WTC11 (cell line): ENCODE results near the gene NEURL1.

Experiments used
- CBFB ChIP-seq: sonication (generic); formaldehyde crosslinking; IDR thresholded peaks from 2 replicates; pipeline ENCODE4 v1.8.1; 2022; ENCODE audit warnings: mild to moderate bottlenecking, low read depth, missing genetic modification reagents
- CREM ChIP-seq: sonication (generic); formaldehyde crosslinking; IDR thresholded peaks from 2 replicates; pipeline ENCODE4 v1.8.1; 2022; ENCODE audit warnings: mild to moderate bottlenecking, missing genetic modification reagents, moderate library complexity
- FOXJ3 ChIP-seq: sonication (generic); formaldehyde crosslinking; IDR thresholded peaks from 2 replicates; pipeline ENCODE4 v1.9.0; 2021; ENCODE audit warnings: missing genetic modification reagents, mild to moderate bottlenecking, borderline replicate concordance
- FOXK1 ChIP-seq: sonication (generic); formaldehyde crosslinking; IDR thresholded peaks from 2 replicates; pipeline ENCODE4 v1.8.0; 2022; ENCODE audit warnings: mild to moderate bottlenecking, moderate library complexity, missing genetic modification reagents
- KAT7 ChIP-seq: sonication (generic); formaldehyde crosslinking; IDR thresholded peaks from 2 replicates; pipeline ENCODE4 v1.8.1; 2023; ENCODE audit warnings: missing genetic modification reagents, mild to moderate bottlenecking, borderline replicate concordance
- SMAD3 ChIP-seq: sonication (generic); formaldehyde crosslinking; IDR thresholded peaks from 2 replicates; pipeline ENCODE4 v1.8.0; 2022; ENCODE audit warnings: missing genetic modification reagents, mild to moderate bottlenecking, borderline replicate concordance
- TF ChIP-seq, protein P1 (sequence below): sonication (generic); formaldehyde crosslinking; IDR thresholded peaks from 2 replicates; pipeline ENCODE4 v1.8.0; 2022; ENCODE audit warnings: mild to moderate bottlenecking, missing genetic modification reagents
- TF ChIP-seq, protein P2 (sequence below): fragments of 200-600 bp; IDR thresholded peaks from 2 replicates; pipeline ENCODE4 v1.8.0; 2022; ENCODE audit warnings: antibody characterized with exemption
- TF ChIP-seq, protein P3 (sequence below): sonication (generic); formaldehyde crosslinking; IDR thresholded peaks from 2 replicates; pipeline ENCODE4 v1.8.0; 2022; ENCODE audit warnings: mild to moderate bottlenecking, missing genetic modification reagents
- TF ChIP-seq, protein P4 (sequence below): sonication (generic); formaldehyde crosslinking; IDR thresholded peaks from 2 replicates; pipeline ENCODE4 v1.8.0; 2023; ENCODE audit warnings: missing genetic modification reagents
- TF ChIP-seq, protein P5 (sequence below): sonication (generic); formaldehyde crosslinking; IDR thresholded peaks from 2 replicates; pipeline ENCODE4 v1.8.1; 2023; ENCODE audit warnings: mild to moderate bottlenecking, moderate library complexity, missing genetic modification reagents

DNA sequence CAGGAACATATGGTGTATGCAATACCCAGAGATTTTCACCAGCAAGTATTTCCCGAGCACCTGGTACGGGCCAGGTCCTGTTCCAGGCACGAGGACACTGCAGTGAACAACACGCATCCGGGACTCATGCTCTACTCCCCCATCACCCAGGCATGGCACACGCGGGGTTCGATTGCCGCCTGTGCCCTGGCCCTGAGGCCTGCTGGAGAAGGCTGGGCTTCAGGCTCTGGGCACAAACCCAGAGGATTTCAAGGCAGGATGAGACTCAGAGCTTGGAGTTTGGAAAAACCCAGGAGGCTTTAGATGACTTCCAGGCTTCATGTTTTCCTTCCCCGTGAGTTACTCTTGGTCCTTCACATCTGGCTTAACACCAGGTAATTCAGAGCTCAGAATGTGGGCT is 143.5 kb downstream of the NEURL1 start:
- TF ChIP-seq, protein P1, sequence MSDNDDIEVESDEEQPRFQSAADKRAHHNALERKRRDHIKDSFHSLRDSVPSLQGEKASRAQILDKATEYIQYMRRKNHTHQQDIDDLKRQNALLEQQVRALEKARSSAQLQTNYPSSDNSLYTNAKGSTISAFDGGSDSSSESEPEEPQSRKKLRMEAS: no peak
- TF ChIP-seq, protein P2, sequence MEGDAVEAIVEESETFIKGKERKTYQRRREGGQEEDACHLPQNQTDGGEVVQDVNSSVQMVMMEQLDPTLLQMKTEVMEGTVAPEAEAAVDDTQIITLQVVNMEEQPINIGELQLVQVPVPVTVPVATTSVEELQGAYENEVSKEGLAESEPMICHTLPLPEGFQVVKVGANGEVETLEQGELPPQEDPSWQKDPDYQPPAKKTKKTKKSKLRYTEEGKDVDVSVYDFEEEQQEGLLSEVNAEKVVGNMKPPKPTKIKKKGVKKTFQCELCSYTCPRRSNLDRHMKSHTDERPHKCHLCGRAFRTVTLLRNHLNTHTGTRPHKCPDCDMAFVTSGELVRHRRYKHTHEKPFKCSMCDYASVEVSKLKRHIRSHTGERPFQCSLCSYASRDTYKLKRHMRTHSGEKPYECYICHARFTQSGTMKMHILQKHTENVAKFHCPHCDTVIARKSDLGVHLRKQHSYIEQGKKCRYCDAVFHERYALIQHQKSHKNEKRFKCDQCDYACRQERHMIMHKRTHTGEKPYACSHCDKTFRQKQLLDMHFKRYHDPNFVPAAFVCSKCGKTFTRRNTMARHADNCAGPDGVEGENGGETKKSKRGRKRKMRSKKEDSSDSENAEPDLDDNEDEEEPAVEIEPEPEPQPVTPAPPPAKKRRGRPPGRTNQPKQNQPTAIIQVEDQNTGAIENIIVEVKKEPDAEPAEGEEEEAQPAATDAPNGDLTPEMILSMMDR: no peak
- TF ChIP-seq FOXK1 (CRISPR knock-in tag) (no peak), CBFB (CRISPR knock-in tag) (no peak), CREM (CRISPR knock-in tag) (no peak), FOXJ3 (no peak), SMAD3 (CRISPR knock-in tag) (no peak), KAT7 (CRISPR knock-in tag) (no peak)
- TF ChIP-seq, protein P3, sequence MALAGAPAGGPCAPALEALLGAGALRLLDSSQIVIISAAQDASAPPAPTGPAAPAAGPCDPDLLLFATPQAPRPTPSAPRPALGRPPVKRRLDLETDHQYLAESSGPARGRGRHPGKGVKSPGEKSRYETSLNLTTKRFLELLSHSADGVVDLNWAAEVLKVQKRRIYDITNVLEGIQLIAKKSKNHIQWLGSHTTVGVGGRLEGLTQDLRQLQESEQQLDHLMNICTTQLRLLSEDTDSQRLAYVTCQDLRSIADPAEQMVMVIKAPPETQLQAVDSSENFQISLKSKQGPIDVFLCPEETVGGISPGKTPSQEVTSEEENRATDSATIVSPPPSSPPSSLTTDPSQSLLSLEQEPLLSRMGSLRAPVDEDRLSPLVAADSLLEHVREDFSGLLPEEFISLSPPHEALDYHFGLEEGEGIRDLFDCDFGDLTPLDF (CRISPR knock-in tag): no peak
- TF ChIP-seq, protein P4, sequence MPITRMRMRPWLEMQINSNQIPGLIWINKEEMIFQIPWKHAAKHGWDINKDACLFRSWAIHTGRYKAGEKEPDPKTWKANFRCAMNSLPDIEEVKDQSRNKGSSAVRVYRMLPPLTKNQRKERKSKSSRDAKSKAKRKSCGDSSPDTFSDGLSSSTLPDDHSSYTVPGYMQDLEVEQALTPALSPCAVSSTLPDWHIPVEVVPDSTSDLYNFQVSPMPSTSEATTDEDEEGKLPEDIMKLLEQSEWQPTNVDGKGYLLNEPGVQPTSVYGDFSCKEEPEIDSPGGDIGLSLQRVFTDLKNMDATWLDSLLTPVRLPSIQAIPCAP (CRISPR knock-in tag): no peak
- TF ChIP-seq, protein P5, sequence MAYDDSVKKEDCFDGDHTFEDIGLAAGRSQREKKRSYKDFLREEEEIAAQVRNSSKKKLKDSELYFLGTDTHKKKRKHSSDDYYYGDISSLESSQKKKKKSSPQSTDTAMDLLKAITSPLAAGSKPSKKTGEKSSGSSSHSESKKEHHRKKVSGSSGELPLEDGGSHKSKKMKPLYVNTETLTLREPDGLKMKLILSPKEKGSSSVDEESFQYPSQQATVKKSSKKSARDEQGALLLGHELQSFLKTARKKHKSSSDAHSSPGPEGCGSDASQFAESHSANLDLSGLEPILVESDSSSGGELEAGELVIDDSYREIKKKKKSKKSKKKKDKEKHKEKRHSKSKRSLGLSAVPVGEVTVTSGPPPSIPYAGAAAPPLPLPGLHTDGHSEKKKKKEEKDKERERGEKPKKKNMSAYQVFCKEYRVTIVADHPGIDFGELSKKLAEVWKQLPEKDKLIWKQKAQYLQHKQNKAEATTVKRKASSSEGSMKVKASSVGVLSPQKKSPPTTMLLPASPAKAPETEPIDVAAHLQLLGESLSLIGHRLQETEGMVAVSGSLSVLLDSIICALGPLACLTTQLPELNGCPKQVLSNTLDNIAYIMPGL (CRISPR knock-in tag): no peak
